Myocyte (in vitro differentiated cells): ENCODE data around the gene PCLO. TPM values are rescaled to one million over a fixed set of nuclear protein-coding genes. Genes with fewer than 3 reads are reported as not detected.
A peak's percentile ranks its signal among the peaks of the same experiment; 100 is the strongest.
"Not testable (repeated sequence)": the region's sequence is repeated elsewhere in the genome, so short reads cannot be mapped to it uniquely, and the experiment has no call there.

Experiments
- DNase-seq: peaks from one replicate; pipeline ENCODE4 v3.0.0-alpha.2; 2012; ENCODE audit warnings: low read depth
- total RNA-seq: library from RNA; depleted of rRNA; stranded (reverse); fragments of >200 nt; gene quantifications from 2 replicates; pipeline ENCODE4 v1.2.3, GENCODE V29; 2014

Gene PCLO
- total RNA-seq, 1 donor from 2014 or later = 1.4 TPM

DNA sequence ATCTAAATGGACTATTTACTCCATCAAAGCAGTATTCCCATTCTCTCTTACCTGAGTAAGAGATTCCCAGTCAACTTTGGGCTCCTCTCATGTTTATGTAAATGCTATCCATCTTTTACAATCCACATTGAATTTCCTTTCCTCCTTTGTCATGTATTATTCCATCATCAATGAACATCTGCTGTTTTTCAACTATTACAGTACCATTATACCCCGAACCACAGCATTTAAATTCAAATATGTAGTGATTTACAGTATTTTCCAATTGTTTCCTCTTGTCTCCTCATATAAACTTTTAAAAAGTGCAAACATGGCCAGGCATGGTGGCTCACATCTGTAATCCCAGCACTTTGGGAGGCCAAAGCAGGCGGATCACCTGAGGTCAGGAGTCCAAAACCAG, 20.3 kb downstream of the PCLO start:
- no peak for DNase-seq

DNA sequence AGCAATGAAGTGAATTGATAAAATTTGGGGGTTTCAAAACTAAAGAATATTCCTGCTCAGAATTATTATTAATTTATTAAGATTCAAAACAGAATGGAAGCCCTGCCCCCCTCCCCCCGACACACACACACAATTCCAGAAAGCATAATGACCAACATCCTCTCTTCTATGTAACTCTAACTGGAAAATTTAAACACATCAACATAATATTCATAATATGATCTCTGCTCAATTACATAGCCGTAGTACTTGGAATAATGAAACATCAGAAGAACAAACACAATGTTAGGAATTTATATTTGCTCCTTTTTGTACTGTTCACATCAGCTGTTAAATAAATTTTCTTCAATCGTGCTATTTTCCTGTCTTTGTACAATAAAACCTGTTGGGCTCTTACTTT, 20.8 kb downstream of the PCLO start:
- no peak for DNase-seq

DNA sequence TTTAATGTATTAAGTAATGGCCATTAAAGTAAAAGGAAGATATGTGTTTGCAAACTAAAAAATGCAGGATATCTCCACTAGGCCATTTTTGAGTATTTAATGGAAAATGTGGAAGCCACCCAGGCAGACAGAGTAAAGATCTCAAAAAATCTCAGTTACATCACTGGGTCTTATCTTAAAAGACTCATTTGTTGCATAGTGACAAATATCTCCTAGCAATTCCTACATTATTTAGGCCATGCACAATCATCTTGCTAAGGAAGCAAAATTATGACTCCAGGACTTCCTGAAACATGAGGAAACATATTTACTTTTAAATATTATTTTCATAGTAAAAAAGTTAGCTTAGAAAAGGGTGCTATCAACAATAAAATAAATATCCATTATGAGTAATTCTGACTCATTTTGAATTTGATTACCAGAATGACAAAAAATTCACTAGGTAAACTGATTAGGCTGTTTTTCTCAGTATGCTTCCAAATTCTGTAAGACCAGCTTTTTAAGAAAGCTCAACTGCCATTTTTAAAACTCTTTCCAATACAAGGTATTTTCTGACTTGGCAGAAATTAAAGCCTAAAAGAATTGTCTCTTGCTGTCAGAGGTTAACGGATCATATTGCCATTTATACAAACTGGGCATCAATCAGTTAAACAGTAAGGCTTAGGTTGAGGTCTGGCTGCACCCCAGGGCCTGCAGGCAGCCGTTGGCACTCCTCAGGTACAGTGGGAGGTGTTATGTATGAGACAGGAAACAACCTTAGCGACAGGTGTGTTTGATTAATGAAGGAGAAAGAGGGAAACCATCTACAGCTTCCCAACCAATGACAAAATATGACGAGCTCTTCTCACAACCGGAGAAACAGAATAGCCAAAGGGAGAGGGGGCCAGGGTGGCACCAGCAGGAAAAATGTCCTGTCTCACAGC, 31.8 kb downstream of the PCLO start:
- no peak for DNase-seq

DNA sequence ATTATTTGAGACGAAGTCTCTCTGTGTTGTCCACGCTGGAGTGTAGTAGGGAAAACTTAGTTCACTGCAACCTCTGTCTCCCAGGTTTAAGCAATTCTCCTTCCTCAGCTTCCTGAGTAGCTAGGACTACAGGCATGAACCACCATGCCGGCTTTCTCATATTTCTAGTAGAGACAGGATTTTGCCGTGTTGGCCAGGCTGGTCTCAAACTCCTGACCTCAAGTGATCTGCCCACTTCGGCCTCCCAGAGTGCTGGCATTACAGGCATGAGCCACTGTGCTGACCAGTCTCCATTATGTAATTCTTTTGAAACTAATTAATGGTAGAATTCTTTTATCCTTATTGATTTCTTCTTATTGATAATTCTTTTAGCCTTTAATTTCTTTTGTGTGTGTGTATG, 32.5 kb downstream of the PCLO start:
- DNase-seq = no peak

DNA sequence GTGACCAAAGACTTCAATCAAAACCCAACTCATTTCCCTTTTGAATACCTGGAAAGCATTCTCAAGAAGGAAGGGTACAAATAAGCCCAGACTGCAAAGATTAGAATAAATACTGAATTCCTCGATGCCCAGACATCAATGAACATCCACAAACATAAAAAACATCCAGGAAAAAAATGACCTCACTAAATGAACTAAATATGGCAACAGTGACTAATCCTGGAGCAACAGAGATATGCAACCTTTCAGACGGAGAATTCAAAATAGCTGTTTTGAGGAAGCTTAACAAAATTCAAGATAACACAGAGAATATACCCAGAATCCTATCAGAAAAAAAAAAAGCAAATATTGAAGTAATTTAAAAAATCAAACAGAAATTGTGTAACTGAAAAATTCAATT, 43.2 kb downstream of the PCLO start:
- no peak for DNase-seq

DNA sequence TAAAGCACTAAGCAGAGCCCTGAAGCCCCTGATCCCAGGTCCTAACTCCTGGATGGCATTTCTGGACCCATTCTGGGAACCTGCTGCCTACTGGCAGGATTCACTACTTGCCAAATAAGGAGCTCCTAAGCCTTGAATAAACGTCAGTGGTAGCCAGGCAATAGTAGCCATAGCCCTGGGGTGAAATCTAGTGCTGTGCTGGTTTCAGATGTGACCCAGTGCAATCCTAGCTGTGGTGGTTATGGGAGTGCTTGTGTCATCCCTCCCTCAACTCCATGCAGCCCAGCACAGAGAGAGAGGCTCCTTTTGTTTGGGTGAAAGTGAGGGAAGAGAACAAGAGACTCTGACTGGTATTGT, 43.7 kb downstream of the PCLO start:
- no peak for DNase-seq

DNA sequence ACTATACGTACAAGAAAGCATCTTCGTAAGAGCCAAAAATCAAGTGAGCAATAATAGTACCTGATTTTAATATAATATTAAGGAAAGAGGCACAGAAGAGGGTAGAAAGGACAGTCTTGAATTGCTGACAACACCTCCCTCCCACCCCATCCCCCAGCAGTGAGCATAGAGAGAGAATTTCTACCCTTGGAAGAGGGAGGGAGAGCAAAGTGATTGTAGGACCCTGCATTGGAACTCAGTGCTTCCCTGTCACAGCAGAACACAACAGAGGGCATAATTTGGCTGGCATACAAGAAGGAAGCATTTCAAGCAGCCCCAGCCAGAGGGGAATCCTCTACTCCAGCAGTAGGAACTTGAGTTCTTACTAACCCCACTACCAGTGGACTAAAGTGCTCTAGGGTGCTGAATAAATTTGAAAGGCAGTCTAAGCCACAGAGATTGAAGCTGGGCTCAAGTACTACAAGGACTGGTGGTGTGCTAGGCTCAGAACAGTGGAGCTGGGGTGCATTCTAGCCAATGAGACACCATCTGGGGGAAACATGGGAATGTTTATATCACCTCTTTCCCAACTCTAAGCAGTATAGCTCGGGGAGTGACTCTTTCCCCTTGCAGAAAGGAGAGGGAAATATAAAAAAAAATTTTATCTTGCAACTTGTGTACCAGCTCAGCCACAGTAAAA, 44.2 kb downstream of the PCLO start:
- no peak for DNase-seq

DNA sequence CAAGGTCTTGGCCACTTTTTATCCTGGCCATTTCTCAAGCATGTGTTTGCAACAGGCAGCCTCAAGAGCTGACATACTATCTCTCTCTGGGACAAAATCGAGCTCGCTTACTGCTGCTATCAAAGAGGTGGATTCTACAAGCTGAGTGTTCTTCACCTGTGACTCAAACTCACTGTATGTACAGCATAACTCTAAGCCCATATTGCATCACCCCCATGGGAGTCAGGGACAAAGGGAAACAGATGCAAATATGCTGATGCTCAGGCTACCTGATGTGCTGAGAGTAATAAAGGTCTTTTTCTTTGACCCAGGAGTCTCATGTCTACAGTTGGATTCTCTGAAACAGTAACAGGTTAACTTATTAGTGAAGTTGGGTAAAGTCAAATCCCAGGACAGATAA, 45.2 kb downstream of the PCLO start:
- no peak for DNase-seq

DNA sequence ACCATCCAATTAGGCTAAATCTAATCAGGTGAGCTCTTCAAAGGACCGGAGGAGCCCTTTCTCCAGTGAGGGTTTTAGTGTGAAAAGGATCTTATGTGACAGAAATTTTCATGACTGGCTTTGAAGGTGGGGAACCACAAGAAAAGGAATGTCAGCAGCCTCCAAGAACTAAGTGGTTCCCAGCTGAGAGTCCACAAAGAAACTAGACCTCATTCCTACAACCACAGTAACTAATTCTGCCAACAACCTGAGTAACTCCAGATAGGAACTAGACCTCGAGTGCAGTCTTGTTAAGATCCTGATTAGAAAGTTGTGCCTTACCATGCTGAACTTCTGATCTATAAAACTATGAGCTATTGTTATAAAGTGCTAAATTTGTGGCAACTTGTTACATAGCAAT, 51.3 kb downstream of the PCLO start:
- DNase-seq = no peak

DNA sequence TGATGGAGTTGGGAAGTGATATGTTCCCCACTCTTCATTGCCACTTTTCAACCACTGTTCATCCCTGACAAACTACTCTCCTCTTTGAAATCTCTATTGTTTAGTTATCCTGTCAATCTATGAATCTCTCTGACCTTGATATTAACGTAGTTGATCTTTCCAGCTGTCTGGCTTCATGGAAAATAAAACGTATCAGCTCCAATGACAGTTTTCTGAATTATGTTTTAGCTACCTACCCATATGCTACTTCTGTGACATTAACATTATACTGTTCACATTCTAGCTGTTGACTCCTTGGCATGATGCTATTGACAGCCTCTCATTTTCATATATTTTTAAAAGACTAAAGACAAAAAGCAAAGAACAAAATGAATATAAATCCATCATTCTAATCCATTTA, 53.3 kb downstream of the PCLO start:
- no peak for DNase-seq

DNA sequence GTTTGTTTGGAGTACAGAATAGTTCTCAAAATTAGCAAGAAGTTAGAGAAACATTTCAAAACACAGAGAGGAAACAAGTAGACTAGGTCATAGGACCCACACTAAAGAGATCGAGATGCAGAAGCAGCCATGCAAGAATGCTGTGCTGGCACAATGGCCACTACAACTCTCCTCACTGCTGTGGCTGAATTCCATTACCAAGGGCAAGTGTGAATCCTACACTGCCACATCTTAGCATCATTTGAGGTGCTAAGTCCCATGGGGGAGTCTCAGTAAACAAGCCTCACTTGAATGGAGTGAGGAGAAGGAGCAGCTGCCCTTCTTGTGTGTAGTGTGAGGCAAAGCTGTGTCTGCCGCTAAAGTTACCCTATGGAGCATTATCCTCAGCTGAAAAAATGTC, 56.7 kb downstream of the PCLO start:
- no peak for DNase-seq

DNA sequence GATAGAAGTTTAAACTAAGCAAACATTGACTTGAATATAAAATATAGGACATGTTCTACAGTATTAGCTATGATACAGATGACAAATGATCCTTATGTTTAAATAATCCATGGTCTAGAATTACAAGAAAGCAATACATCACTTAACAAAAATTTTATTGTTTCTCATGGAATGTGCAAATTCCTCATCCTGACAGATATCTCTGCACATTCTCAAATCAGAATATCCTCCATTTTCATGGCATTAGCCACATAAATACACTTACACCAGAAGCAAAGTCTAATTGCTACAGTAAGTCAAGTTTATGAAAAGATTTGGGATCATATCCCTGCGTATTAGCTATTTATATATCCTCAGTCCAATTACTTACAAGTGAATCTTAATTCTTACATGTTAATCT, 57.6 kb downstream of the PCLO start:
- DNase-seq = no peak

DNA sequence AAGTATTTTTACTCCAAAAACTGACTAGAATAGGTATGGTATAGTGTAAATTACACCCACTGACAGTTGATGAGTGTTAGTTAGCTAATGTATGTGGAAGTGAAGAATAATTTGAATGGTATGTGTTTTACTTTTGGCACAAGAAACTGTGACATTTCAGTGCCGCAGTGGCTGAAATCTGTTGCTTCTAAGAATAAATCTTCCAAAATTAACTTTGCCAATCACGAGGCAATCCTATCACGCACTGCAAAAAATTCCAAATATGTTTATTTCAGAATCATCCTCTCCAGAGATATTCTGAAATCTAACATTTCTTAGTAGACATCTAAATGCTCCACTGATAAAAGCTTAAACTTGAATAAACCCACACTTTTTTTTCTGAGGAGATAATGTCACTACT, 61.2 kb downstream of the PCLO start:
- DNase-seq = no peak

DNA sequence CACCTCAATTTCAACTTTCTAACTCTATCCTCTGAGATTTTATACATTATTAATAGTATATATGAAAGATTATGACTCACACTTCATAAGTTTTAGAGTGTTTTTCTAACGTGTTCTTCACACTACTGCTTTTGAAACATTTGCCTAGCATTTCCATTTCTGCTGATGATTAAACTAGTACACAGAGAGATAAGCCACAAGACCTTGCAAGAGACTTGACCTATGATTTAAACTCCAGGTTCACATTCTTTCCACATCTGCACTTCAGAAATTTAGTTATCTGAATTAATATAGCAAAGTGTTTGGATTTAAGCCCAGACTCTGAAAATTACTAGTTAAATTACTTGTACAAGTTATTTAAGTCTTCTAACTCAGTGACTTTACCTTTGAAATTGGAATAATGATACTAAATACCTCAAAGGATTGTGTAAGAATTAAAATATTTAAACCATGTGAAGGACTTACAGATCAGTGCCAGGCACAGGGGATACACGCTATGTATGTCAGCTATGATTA, 66.6 kb downstream of the PCLO start:
- DNase-seq = no peak

DNA sequence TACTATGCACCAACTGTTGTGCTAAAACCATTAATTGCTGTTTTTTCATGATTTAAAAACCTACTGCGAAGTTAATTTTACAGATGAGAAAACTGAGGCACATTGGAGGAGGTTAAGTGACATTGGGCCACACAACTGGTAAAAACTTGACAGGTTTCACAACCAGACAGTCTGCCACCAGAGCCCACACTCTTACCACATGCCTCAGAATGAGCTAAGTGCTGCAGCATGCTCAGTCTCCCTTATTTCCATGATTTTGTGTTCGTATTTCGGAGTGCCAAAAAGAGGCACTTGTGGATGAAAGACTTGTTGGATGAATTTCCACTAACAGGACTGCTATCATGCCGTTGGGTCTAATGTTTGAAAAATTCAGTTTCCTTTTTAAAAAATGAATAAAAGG, 77.4 kb downstream of the PCLO start:
- no peak for DNase-seq

DNA sequence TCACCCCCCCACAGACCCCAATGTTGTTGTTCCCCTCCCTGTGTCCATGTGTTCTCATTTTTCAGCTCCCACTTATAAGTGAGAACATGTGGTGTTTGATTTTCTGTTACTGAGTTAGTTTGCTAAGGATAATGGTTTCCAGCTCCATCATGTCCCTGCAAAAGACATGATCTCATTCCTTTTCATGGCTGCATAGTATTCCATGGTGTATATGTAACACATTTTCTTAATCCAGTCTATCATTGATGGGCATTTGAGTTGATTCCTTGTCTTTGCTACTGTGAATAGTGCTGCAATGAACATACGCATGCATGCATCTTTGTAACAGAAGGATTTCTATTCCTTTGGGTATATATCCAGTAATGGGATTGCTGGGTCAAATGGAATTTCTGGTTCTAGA, 82.8 kb downstream of the PCLO start:
- not testable (repeated sequence) for DNase-seq

DNA sequence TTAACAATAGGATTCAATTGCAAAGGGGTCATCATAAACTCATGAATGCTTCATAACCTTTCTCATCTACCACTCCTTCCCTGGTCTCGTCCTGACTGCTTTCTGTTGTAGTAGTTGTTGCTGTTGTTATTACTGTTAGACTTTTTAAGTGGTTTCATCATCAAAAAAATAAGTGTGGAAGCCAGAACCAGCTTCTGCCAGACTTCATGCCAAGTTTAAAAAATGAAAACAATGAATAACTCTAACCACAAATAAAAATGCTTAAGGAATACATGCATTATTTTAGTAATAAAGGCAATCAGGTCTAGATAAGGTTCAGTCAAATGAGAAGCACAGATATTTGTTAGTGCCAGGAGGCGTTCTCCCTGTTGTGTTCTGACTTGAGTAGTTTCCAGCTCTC, 85.4 kb downstream of the PCLO start:
- DNase-seq = no peak

DNA sequence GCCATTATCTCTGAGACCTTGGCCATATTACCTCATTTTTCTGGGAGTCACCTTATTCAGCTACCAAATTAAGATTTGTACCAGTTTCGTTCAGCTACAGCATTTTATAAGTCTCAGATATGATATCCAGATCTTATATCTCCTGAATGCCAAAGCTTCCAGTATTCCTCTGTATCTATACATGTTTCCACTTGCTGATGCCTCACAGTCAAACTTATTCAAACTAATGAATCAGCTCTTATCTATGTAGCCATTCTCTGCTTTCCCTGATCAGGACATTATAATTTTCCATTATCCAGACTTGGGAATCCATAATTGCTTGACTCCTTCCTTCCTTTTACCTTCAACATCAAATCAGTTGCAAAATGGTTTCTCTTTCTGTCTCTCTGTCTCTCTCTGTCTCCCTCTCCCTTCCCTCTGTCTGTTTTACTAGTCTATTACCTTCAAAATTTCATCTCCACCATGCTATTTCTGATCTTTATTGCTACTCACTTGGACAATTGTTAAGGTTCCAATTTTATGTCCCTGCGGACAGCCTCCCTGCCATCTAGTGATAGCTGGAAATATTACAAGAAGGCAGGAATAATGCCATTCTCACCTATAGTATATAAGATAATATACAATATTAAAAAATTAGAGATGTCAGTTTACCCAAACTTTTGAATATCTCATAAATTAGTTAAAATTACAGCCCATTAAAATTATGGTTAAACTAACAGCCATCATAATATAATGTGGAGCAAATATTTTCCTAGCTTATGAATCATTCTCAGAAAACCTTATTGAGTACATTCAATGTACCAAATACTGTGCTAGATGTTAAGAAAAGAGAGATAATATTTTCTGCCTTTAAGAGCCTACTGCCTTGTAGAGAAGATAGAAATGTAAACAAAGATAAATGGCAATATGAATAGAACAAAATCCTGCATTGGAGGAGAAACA, 89.8 kb downstream of the PCLO start:
- no peak for DNase-seq

DNA sequence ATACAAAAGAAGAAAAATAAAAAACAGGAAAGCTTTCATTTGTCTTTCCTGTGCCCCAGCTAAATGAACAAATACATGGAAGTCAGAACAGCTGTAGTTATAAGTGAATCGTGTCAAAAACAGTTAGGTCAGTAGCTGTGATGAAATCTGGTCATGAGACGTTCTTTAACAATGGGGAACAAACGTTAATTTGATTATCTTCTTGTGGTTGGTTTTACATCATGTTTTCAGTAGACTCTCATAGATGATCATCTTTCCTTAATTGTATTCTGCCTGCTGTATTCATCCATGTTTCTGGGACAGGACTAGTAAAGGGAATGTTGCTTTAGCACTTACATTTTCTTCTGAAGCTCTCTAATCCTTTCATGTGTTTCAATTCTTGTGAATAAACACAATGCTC, 97.0 kb downstream of the PCLO start:
- no peak for DNase-seq

DNA sequence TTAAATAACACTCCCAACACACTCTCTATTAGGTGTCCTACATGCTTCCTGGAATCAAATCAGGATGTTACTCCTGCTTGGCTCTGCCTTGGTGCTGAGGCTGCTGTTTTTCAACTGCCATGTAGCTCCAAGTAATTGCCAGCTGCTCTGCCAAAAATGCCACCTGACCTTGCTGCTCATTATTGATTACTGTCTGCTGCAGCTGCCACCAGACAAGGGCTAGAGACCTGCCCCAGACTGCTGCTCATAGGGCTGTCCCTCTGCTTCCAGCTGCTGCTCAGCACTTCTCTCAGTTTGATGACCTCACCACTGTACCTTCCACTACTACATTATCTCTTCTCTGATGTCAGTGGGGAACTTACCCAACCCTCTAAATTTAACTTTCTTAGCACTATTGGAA, 102.5 kb downstream of the PCLO start:
- DNase-seq = peak; percentile 5

DNA sequence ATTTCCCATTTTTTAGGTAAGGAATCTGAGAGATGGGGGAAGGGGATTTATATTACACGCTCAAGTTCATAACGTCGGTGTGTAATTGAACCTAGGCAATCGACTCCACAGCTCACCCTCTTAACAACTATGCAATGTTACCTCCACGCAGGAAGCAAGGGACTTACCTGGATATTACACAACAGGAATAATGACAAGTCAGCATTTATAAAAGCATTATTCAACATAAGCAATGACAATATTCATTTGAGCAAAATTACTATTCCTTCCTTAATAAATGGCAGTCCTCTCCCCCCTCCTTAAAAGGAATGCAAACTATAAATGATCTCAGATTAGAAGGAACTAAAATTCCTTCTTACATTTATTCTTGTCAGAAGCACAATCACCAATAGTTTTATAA, 104.0 kb downstream of the PCLO start:
- no peak for DNase-seq

DNA sequence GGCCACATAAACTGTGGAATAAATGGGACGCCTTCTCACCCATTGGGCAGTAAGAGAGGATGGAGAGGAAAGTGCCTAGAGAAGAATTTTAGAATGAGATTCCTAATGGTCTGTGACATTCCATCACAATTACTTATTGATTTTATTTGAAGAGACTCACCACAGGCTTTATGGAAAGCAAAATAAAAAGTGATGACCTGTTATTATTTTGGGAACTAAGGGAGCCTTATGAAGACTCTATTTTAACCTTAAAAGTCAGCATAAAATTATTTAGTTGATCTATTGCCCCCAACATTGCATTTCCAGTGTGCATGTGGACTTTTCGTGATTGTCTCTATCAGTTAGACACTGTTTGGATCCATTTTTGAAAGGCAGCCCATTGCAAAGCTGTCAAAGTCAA, 107.5 kb downstream of the PCLO start:
- no peak for DNase-seq
